RWPE1 (cell line): ENCODE data around the gene MAP1B.

Source experiments
- CTCF ChIA-PET: fragments of 350-600 bp; sonication (Branson Sonifier 250); formaldehyde crosslinking; extraction: SDS; loops from one replicate; lab custom pipeline; 2021; lab: Yijun Ruan, JAX
- POLR2A ChIA-PET: fragments of 400-600 bp; formaldehyde crosslinking; extraction: SDS; loops from one replicate; lab custom pipeline; 2020; ENCODE audit warnings: antibody characterized with exemption; ENCODE audit not compliant: low non-redundant PET; lab: Yijun Ruan, JAX
- DNase-seq: peaks from one replicate; pipeline ENCODE4 v3.0.0; 2012; ENCODE audit warnings: low spot score
- H3K27ac ChIP-seq: fragments of 450-650 bp; 2 replicates; pipeline ENCODE4 v1.5.1; 2017
- TF ChIP-seq, protein P1 (sequence below): fragments of 450-650 bp; conservative IDR thresholded peaks from 2 replicates; pipeline ENCODE4 v1.5.1; 2017; ENCODE audit warnings: low read depth, mild to moderate bottlenecking

The MAP1B gene

DNA sequence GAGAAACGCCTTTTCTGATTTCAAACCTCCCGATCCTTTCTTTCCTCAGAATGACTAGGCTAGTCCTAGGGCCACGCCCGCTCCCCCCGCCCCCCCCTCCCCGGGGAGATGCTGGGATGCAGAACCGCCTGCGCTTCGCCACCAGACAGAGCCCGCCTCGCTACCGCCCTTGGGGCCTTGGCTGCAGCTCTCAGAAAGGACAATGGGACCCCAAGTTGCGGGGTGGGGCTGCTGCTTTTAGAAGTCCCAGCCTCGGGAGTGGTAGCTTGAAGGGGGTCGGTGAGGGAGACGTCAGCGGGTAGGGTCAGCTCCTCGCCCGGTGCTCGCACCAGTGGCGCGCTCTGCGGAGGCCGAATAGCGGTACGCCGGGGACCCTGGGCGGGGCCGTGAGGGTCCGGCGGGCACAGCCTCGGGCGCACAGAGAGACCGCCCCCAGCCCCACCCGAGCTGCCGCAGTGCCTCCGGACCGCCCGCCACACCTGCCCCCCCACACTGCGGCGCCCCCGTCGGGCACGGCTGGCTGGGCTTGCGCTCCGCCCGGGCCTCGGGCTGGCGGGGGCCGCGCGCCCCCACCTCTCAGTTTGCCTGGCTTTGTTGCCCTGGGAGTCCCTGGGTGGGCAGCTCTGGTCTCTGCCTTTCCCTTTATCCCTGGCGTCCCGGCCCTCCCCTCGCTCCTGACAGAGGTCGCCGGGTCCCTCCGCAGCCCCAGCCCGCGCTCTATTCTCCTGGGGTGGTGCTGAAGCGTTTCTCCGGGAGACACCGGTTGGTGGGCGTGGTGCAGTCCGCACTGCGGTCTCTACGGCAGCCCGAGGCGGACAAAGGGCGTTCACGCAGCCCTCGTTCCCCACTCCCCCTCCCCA, 1.2 kb downstream of the MAP1B start:
- H3K27ac ChIP-seq, result peak overlapping the region; percentile 81
- POLR2A ChIA-PET, result interaction anchor here (0.6 kb wide), 1 partner anchor 662 kb away, joined by 3 read pairs; no protein-coding TSS in a partner anchor
- CTCF ChIA-PET, result interaction anchor here (0.6 to 0.7 kb wide), 2 partner anchors 25 to 66 kb away, joined by 3 read pairs; no protein-coding TSS in a partner anchor
- TF ChIP-seq, protein P1, sequence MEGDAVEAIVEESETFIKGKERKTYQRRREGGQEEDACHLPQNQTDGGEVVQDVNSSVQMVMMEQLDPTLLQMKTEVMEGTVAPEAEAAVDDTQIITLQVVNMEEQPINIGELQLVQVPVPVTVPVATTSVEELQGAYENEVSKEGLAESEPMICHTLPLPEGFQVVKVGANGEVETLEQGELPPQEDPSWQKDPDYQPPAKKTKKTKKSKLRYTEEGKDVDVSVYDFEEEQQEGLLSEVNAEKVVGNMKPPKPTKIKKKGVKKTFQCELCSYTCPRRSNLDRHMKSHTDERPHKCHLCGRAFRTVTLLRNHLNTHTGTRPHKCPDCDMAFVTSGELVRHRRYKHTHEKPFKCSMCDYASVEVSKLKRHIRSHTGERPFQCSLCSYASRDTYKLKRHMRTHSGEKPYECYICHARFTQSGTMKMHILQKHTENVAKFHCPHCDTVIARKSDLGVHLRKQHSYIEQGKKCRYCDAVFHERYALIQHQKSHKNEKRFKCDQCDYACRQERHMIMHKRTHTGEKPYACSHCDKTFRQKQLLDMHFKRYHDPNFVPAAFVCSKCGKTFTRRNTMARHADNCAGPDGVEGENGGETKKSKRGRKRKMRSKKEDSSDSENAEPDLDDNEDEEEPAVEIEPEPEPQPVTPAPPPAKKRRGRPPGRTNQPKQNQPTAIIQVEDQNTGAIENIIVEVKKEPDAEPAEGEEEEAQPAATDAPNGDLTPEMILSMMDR, result no peak
- peak; percentile 79 for DNase-seq

DNA sequence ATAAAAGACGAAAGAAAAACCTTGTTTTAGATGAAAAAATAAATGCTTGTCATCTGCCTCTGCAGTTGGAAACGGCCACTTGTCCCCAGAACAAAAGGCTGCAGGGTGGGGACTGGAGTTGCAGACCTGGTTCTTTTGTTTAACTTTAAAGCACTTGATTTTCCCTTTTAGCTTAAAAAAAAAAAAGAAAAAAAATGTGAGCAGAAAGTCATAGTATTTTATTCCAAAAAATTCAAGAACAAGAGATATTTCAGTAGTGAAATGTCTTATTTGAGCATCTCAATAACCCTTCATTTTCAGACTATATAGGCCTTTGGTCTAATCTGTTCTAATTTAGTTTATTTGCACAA, 1.8 kb downstream of the MAP1B start:
- H3K27ac ChIP-seq, result peak overlapping the region; percentile 81
- ChIA-PET POLR2A (no interaction called here), CTCF (no interaction called here)
- TF ChIP-seq, protein P1, result no peak
- DNase-seq, result no peak

DNA sequence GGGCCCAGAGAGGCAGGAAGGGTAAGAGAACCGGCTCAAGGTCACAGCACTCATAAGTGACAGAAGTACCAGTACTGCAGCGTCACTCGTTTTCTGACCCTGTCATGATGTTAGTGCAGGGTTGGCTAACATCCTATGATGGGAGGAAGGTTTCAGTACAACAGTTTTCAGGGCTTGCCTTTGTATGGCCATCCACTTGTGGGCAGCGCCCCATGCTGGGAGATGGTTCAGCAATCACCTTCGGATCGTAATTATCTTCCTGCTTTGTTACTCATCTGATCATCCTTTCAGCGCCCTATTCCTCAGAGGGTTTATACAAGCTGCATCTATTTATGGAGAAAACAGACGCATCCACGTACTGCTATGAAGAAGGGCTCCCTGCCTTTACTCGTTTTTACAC, 2.4 kb downstream of the MAP1B start:
- ChIA-PET CTCF (no interaction called here), POLR2A (no interaction called here)
- no peak overlapping the region for H3K27ac ChIP-seq
- TF ChIP-seq, protein P1, result no peak
- DNase-seq, result no peak

DNA sequence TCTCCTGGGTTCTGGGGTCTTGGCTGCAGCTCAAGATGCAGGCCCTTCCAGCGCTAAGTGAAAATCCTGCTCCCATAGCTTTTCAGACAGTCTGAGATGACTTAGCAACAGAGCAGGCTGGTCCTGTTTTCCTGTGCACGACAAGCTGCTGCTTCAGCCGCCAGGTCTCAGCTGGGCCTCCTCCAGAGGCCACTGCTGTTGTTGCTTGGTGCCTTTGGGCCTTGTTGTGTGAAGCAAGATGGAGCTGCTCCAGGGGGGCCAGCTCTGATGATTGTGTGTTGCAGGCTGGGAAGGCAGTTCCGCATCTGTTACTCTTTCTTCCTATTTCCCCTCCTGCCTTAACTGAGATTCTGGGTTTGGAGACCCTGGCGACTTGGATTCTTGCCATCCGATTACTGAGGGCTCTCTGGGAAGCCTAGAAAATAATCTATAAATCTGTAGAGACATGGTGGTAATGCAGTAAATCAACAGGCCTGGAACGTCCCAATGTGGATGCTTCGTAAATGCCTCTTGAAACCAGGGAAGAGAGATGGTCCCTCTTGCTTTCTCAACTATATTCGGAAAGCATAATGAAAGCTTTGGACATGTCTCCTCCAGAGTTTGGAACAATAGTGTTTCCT, 3.2 kb downstream of the MAP1B start:
- CTCF ChIA-PET, result interaction anchor here (1.6 kb wide), 1 partner anchor 17 kb away, joined by 3 read pairs; no protein-coding TSS in a partner anchor
- DNase-seq, result no peak
- TF ChIP-seq, protein P1, result no peak
- no peak overlapping the region; the same call in 1 of the 2 replicates for H3K27ac ChIP-seq
- POLR2A ChIA-PET, result no interaction called here

DNA sequence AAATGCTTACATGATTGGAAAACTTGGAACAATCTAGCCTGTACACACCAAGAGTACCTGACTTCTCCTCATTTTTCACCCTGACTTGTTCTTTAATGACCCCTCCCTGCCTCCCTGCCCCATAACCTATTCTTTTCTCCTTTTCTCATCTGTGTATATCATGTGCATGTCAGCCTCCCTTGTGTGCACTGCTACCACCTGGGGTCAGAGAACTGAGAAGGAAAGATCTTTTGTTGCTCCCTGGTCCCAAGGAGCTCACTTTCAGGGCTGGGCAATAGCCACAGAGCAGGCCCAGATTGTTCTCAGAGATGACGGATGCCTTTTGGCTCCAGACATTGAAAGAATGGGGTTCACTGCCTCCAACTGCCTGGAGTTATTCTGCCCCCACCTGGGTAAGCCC, 5.1 kb downstream of the MAP1B start:
- no peak overlapping the region for H3K27ac ChIP-seq
- POLR2A ChIA-PET, result no interaction called here
- TF ChIP-seq, protein P1, result no peak
- DNase-seq, result no peak
- CTCF ChIA-PET, result interaction anchor here (1.2 kb wide), 1 partner anchor 196 kb away, joined by 3 read pairs; no protein-coding TSS in a partner anchor

DNA sequence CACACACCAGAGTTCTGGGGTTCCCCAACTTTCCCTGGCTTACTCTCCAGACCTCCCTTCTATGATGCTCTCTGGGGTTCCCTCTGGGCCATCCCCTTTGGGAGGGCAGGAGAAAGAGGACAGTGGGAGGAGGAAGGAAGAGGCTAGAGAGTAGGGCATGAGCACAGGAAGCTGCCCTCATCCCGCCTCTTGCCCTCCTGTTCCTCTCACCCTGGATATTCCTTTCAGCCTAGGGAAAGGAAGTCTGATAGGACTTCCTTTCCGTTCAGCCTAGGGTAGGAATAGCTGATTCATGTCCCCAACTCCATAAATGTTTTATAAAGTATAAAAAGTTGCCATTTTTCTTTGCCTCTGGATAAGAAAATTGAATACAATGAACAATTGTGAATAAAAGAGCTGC, 7.4 kb downstream of the MAP1B start:
- no peak for DNase-seq
- POLR2A ChIA-PET, result no interaction called here
- CTCF ChIA-PET, result interaction anchor here (0.5 kb wide), 1 partner anchor 67 kb away, joined by 4 read pairs; no protein-coding TSS in a partner anchor
- TF ChIP-seq, protein P1, result no peak
- no peak overlapping the region for H3K27ac ChIP-seq
